ENCODE measurements around the gene CCDC14. TPM values are rescaled to one million over a fixed set of nuclear protein-coding genes. Genes with fewer than 3 reads are reported as not detected.

Gene CCDC14
- total RNA-seq, 2 experiments from 2014 or later, result 82.9 to 106 TPM

GRCh38 chr3:123934250-123934649, 26.8 kb downstream of the CCDC14 start:
- Histone ChIP-seq H2AFZ (ENCODE audit: low read length) (no peak overlapping the region), H3K27ac (ENCODE audit: low read depth, low read length, poor library complexity, severe bottlenecking) (no peak overlapping the region), H3K36me3 (ENCODE audit: insufficient read depth, low read length) (peaks cover 91% of the 10 kb centered on the region), H3K9me2 (ENCODE audit: insufficient read depth, low read length) (no peaks in the 10 kb centered on the region), H3K4me1 (ENCODE audit: insufficient read depth, low read length, poor library complexity, severe bottlenecking) (no peaks in the 10 kb centered on the region), H3K4me3 (ENCODE audit: low read depth, low read length, poor library complexity, severe bottlenecking) (no peak overlapping the region), H3K4me2 (ENCODE audit: low read length) (no peak overlapping the region), H3K9me3 (ENCODE audit: low read length) (no peaks in the 10 kb centered on the region), H4K20me1 (ENCODE audit: insufficient read depth, low read length) (no peaks in the 10 kb centered on the region), H3K79me2 (ENCODE audit: insufficient read depth, low read depth, low read length) (no peaks in the 10 kb centered on the region)
- no TSS peak for BruUV-seq (replicated peaks)
- CTCF ChIA-PET (ENCODE audit: unreplicated experiment), result no interaction called here
- intact Hi-C loops (cut with micrococcal nuclease; ENCODE audit: unreplicated experiment), result no loop called here
- POLR2A ChIA-PET, result no interaction called here
- DNase-seq (ENCODE audit: low spot score), result no peak
- TF ChIP-seq, protein P1, sequence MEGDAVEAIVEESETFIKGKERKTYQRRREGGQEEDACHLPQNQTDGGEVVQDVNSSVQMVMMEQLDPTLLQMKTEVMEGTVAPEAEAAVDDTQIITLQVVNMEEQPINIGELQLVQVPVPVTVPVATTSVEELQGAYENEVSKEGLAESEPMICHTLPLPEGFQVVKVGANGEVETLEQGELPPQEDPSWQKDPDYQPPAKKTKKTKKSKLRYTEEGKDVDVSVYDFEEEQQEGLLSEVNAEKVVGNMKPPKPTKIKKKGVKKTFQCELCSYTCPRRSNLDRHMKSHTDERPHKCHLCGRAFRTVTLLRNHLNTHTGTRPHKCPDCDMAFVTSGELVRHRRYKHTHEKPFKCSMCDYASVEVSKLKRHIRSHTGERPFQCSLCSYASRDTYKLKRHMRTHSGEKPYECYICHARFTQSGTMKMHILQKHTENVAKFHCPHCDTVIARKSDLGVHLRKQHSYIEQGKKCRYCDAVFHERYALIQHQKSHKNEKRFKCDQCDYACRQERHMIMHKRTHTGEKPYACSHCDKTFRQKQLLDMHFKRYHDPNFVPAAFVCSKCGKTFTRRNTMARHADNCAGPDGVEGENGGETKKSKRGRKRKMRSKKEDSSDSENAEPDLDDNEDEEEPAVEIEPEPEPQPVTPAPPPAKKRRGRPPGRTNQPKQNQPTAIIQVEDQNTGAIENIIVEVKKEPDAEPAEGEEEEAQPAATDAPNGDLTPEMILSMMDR (conservative IDR thresholded peaks at IDR 0.05; ENCODE audit: low read length), result no peak
- TF ChIP-seq EZH2phosphoT487 (IDR thresholded peaks at IDR 0.05; ENCODE audit: borderline replicate concordance, low read depth, low read length), result no peak

DNA sequence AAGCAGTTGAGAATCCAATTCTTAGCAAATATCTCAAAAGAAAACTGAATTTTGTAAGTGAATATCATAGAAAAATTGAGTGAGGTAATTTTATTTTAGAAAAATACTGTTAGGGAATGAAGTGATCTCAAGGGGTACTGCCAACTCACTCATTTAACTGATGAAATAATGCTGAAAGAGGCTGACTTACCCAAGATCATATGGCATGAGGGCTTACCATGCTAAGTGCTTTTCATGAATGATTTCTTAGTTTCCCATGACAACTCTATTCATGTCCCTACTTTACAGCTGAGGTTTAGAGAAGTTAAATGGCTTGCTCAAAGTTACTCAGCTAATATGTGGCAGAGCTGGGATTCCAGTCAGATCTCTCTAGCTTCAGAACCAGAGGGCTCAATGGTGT, 30.6 kb downstream of the CCDC14 start:
- Histone ChIP-seq H3K27ac (ENCODE audit: low read depth, low read length, poor library complexity, severe bottlenecking) (no peak overlapping the region), H3K79me2 (ENCODE audit: insufficient read depth, low read depth, low read length) (no peaks in the 10 kb centered on the region), H4K20me1 (ENCODE audit: insufficient read depth, low read length) (no peaks in the 10 kb centered on the region), H3K9me2 (ENCODE audit: insufficient read depth, low read length) (no peaks in the 10 kb centered on the region), H3K9me3 (ENCODE audit: low read length) (no peaks in the 10 kb centered on the region), H3K4me2 (ENCODE audit: low read length) (no peak overlapping the region), H2AFZ (ENCODE audit: low read length) (no peak overlapping the region), H3K36me3 (ENCODE audit: insufficient read depth, low read length) (peaks cover 92% of the 10 kb centered on the region), H3K4me1 (ENCODE audit: insufficient read depth, low read length, poor library complexity, severe bottlenecking) (no peaks in the 10 kb centered on the region), H3K4me3 (ENCODE audit: low read depth, low read length, poor library complexity, severe bottlenecking) (no peak overlapping the region)
- POLR2A ChIA-PET, result no interaction called here
- intact Hi-C loops (cut with micrococcal nuclease; ENCODE audit: unreplicated experiment), result no loop called here
- CTCF ChIA-PET (ENCODE audit: unreplicated experiment), result interaction anchor here (0.5 kb wide), 1 partner anchor 370 kb away, joined by 3 read pairs; no protein-coding TSS in a partner anchor
- no TSS peak for BruUV-seq (replicated peaks)
- no peak for DNase-seq (ENCODE audit: low spot score)
- TF ChIP-seq EZH2phosphoT487 (IDR thresholded peaks at IDR 0.05; ENCODE audit: borderline replicate concordance, low read depth, low read length), result no peak
- TF ChIP-seq, protein P1 (conservative IDR thresholded peaks at IDR 0.05; ENCODE audit: low read length), result no peak

- ChIA-PET CTCF (ENCODE audit: unreplicated experiment) (no interaction called here), POLR2A (interaction anchor here (0.6 to 1.2 kb wide), 2 partner anchors 18 to 22 kb away, joined by 3 to 8 read pairs; no protein-coding TSS in a partner anchor)
- H2AFZ ChIP-seq (ENCODE audit: low read length), result no peak overlapping the region
- no peak for DNase-seq (ENCODE audit: low spot score)
- H3K4me2 ChIP-seq (ENCODE audit: low read length), result no peak overlapping the region
- no peaks in the 10 kb centered on the region for H3K9me2 ChIP-seq (ENCODE audit: insufficient read depth, low read length)
- H3K36me3 ChIP-seq (ENCODE audit: insufficient read depth, low read length), result peaks cover 92% of the 10 kb centered on the region
- intact Hi-C loops (cut with micrococcal nuclease; ENCODE audit: unreplicated experiment), result no loop called here
- no peaks in the 10 kb centered on the region for H3K79me2 ChIP-seq (ENCODE audit: insufficient read depth, low read depth, low read length)
- peaks cover under 1% of the 10 kb centered on the region; the same call in 1 of the 2 replicates for H3K9me3 ChIP-seq (ENCODE audit: low read length)
- H4K20me1 ChIP-seq (ENCODE audit: insufficient read depth, low read length), result no peaks in the 10 kb centered on the region
- no TSS peak for BruUV-seq (replicated peaks)
- TF ChIP-seq, protein P1 (conservative IDR thresholded peaks at IDR 0.05; ENCODE audit: low read length), result no peak
- TF ChIP-seq EZH2phosphoT487 (IDR thresholded peaks at IDR 0.05; ENCODE audit: borderline replicate concordance, low read depth, low read length), result no peak
- H3K4me3 ChIP-seq (ENCODE audit: low read depth, low read length, poor library complexity, severe bottlenecking), result no peak overlapping the region
- H3K4me1 ChIP-seq (ENCODE audit: insufficient read depth, low read length, poor library complexity, severe bottlenecking), result no peaks in the 10 kb centered on the region
- H3K27ac ChIP-seq (ENCODE audit: low read depth, low read length, poor library complexity, severe bottlenecking), result no peak overlapping the region
Observed at GRCh38 chr3:123929325-123929724, 31.7 kb downstream of the CCDC14 start.

All from OCI-LY7 (cell line).